ENCODE measurements around the gene CYBC1. TPM values are rescaled to one million over a fixed set of nuclear protein-coding genes. Genes with fewer than 3 reads are reported as not detected.

Gene CYBC1
- total RNA-seq, 1 donor from 2014 or later: 75.7 TPM

- Mint-ChIP-seq H3K36me3 (ENCODE audit: low read depth, unreplicated experiment) (peaks cover 15% of the 10 kb centered on the region), H3K4me1 (ENCODE audit: unreplicated experiment) (peaks cover 7% of the 10 kb centered on the region), H3K27me3 (ENCODE audit: unreplicated experiment) (peaks cover 5% of the 10 kb centered on the region), H3K4me3 (ENCODE audit: unreplicated experiment) (no peak overlapping the region), H3K9me3 (ENCODE audit: unreplicated experiment) (no peaks in the 10 kb centered on the region), H3K27ac (ENCODE audit: unreplicated experiment) (no peak overlapping the region)
- TF ChIP-seq CTCF (IDR thresholded peaks at IDR 0.05; ENCODE audit: unreplicated experiment): no peak
- DNase-seq (ENCODE audit: low spot score): no peak
Observed at GRCh38 chr17:82444941-82445521, 5.5 kb downstream of the CYBC1 start.

GRCh38 chr17:82444284-82444893, 6.2 kb downstream of the CYBC1 start:
- H3K36me3 Mint-ChIP-seq (ENCODE audit: low read depth, unreplicated experiment): peaks cover 15% of the 10 kb centered on the region
- no peak overlapping the region for H3K27ac Mint-ChIP-seq (ENCODE audit: unreplicated experiment)
- no peak for DNase-seq (ENCODE audit: low spot score)
- no peak for TF ChIP-seq CTCF (IDR thresholded peaks at IDR 0.05; ENCODE audit: unreplicated experiment)
- no peaks in the 10 kb centered on the region for H3K9me3 Mint-ChIP-seq (ENCODE audit: unreplicated experiment)
- peaks cover under 1% of the 10 kb centered on the region for H3K4me1 Mint-ChIP-seq (ENCODE audit: unreplicated experiment)
- H3K27me3 Mint-ChIP-seq (ENCODE audit: unreplicated experiment): peaks cover 5% of the 10 kb centered on the region
- H3K4me3 Mint-ChIP-seq (ENCODE audit: unreplicated experiment): no peak overlapping the region

GRCh38 chr17:82443465-82444283, 6.9 kb downstream of the CYBC1 start:
- H3K27ac Mint-ChIP-seq (ENCODE audit: unreplicated experiment): no peak overlapping the region
- no peaks in the 10 kb centered on the region for H3K9me3 Mint-ChIP-seq (ENCODE audit: unreplicated experiment)

DNA sequence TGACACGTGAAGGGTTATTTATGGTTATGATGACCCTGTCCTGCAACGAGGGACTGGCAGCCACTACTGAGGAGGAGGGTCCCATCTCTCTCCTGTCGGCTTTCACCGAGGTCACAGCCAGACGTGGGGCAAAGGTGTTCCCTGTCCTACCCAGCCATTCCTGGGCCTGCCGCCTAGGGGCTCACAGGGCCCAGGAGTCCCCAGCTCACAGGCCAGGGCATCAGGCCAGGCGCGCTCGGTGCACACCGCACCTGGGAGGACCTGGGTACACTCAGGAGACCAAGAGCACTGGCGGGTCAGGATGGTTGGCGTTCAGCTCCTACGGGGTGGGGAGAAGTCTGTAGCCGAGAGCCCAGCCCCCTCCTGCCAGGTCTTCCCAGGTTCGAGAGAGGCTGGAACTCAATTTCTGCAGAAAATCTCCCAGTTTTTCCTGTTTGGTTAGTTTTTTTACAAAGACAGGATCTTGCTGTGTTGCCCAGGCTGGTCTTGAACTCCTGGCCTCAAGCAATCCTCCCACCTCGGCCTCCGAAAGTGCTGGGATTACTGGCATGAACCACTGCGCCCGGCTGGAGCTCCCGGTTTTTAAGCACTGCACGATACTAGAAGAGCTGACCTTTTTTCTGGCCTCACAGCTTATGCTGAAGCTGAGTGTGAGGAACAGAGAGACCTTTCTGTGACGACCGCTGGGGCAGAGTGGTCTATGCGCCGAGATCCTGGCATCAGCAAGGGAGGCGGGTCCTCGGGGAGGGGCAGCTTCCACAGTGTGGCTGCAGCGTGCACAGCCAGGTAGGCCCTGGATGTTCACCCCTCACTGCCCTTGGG, 7.7 kb downstream of the CYBC1 start:
- peaks cover 15% of the 10 kb centered on the region for H3K36me3 Mint-ChIP-seq (ENCODE audit: low read depth, unreplicated experiment)
- H3K27me3 Mint-ChIP-seq (ENCODE audit: unreplicated experiment): peaks cover 5% of the 10 kb centered on the region
- DNase-seq (ENCODE audit: low spot score): no peak
- H3K4me3 Mint-ChIP-seq (ENCODE audit: unreplicated experiment): peak overlapping the region; percentile 42
- no peaks in the 10 kb centered on the region for H3K4me1 Mint-ChIP-seq (ENCODE audit: unreplicated experiment)
- TF ChIP-seq CTCF (IDR thresholded peaks at IDR 0.05; ENCODE audit: unreplicated experiment): no peak
- H3K9me3 Mint-ChIP-seq (ENCODE audit: unreplicated experiment): no peaks in the 10 kb centered on the region
- no peak overlapping the region for H3K27ac Mint-ChIP-seq (ENCODE audit: unreplicated experiment)

More at GRCh38 chr17:82443465-82444283, 6.9 kb downstream of the CYBC1 start:
- TF ChIP-seq CTCF (IDR thresholded peaks at IDR 0.05; ENCODE audit: unreplicated experiment): no peak
- DNase-seq (ENCODE audit: low spot score): no peak
- peaks cover 5% of the 10 kb centered on the region for H3K27me3 Mint-ChIP-seq (ENCODE audit: unreplicated experiment)
- no peak overlapping the region for H3K4me3 Mint-ChIP-seq (ENCODE audit: unreplicated experiment)
- H3K4me1 Mint-ChIP-seq (ENCODE audit: unreplicated experiment): no peaks in the 10 kb centered on the region
- peaks cover 15% of the 10 kb centered on the region for H3K36me3 Mint-ChIP-seq (ENCODE audit: low read depth, unreplicated experiment)

Data from endothelial cell (in vitro differentiated cells).